H1 (cell line): ENCODE data around the gene HARS2. TPM values are rescaled to one million over a fixed set of nuclear protein-coding genes. Genes with fewer than 3 reads are reported as not detected.

Source experiments
- CTCF ChIA-PET: fragments of 300-600 bp; sonication (Branson Sonifier 250); formaldehyde crosslinking; loops from one replicate; lab custom pipeline; 2021; ENCODE audit not compliant: partially characterized antibody; lab: Charles Lee
- POLR2A ChIA-PET: fragments of 300-600 bp; sonication (Branson Sonifier 250); formaldehyde crosslinking; loops from one replicate; lab custom pipeline; 2021; ENCODE audit warnings: inconsistent platforms; ENCODE audit not compliant: partially characterized antibody; lab: Charles Lee
- DNase-seq, 2 experiments: peaks; one replicate each; pipeline versions ENCODE4 v3.0.0 to v3.0.0-alpha.2; 2010 to 2022; ENCODE audit warnings: low spot score in 2 of 2, low read depth in 1 of 2, mixed read lengths in 1 of 2
- FAIRE-seq: peaks from 2 replicates; lab custom pipeline; 2011; peaks lifted over from hg19 to GRCh38; lab: Jason Lieb, UNC
- H2AFZ ChIP-seq: 2 replicates; pipeline ENCODE4 v1.8.1; 2012; ENCODE audit warnings: low read length, inconsistent platforms
- H2AK5ac ChIP-seq: 2 replicates; pipeline ENCODE4 v1.6.1; 2013; ENCODE audit warnings: low read depth, low read length
- H2BK120ac ChIP-seq: replicated peaks from 2 replicates; pipeline ENCODE3; 2013; ENCODE audit warnings: low read depth, low read length, inconsistent platforms
- H2BK12ac ChIP-seq: 2 replicates; pipeline ENCODE4 v1.6.1; 2013; ENCODE audit warnings: low read depth, low read length
- H2BK15ac ChIP-seq: 2 replicates; pipeline ENCODE4 v1.6.1; 2013; ENCODE audit warnings: low read length
- H2BK20ac ChIP-seq: 2 replicates; pipeline ENCODE4 v1.6.1; 2013; ENCODE audit warnings: low read length
- H2BK5ac ChIP-seq: 2 replicates; pipeline ENCODE4 v1.6.1; 2013; ENCODE audit warnings: low read depth, low read length
- H3K14ac ChIP-seq: 2 replicates; pipeline ENCODE4 v1.6.1; 2013; ENCODE audit warnings: inconsistent platforms; ENCODE audit not compliant: insufficient read length
- H3K18ac ChIP-seq: 2 replicates; pipeline ENCODE4 v1.6.1; 2013; ENCODE audit warnings: low read length; ENCODE audit errors: extremely low read depth
- H3K23ac ChIP-seq: 2 replicates; pipeline ENCODE4 v1.6.1; 2013; ENCODE audit warnings: inconsistent platforms; ENCODE audit not compliant: insufficient read length
- H3K23me2 ChIP-seq: 2 replicates; pipeline ENCODE4 v1.6.1; 2013; ENCODE audit warnings: low read depth, low read length
- H3K27ac ChIP-seq: 2 replicates; pipeline ENCODE4 v1.6.1; 2011; ENCODE audit warnings: low read depth, low read length, inconsistent platforms
- H3K27me3 ChIP-seq, 4 experiments: replicated peaks in 1 of 4; 1 replicate in 1 of 4; 2 replicates in 3 of 4; pipeline versions ENCODE4 v1.6.1 to v1.8.1; 2011 to 2013; ENCODE audit warnings: low read length in 3 of 4, mild to moderate bottlenecking in 3 of 4, inconsistent platforms in 2 of 4, mixed read lengths in 2 of 4, moderate library complexity in 1 of 4; ENCODE audit not compliant: control insufficient read depth in 3 of 4, insufficient read depth in 3 of 4; ENCODE audit errors: extremely low read depth in 1 of 4
- H3K36me3 ChIP-seq, 4 experiments: 2 replicates each; pipeline versions ENCODE4 v1.6.1 to v1.8.1; 2011 to 2013; ENCODE audit warnings: mild to moderate bottlenecking in 4 of 4, low read length in 3 of 4, moderate library complexity in 2 of 4, control low read depth in 1 of 4, inconsistent platforms in 1 of 4; ENCODE audit not compliant: insufficient read depth in 4 of 4, control insufficient read depth in 2 of 4
- H3K4ac ChIP-seq: replicated peaks from 2 replicates; pipeline ENCODE3; 2013; ENCODE audit warnings: low read length, low read depth, mixed read lengths, inconsistent platforms; ENCODE audit not compliant: insufficient read length
- H3K4me1 ChIP-seq, 4 experiments: replicated peaks in 1 of 4; 1 replicate in 1 of 4; 2 replicates in 3 of 4; pipeline versions ENCODE4 v1.6.1 to v1.8.1; 2011 to 2013; ENCODE audit warnings: low read length in 3 of 4, inconsistent platforms in 2 of 4, mixed read lengths in 1 of 4; ENCODE audit not compliant: insufficient read depth in 4 of 4, control insufficient read depth in 3 of 4
- H3K4me2 ChIP-seq, 2 experiments: 2 replicates each; pipeline versions ENCODE4 v1.6.1 to v1.8.1; 2011 to 2013; ENCODE audit warnings: low read depth in 2 of 2, low read length in 2 of 2, control low read depth in 1 of 2, inconsistent platforms in 1 of 2, mild to moderate bottlenecking in 1 of 2; ENCODE audit not compliant: insufficient read depth in 1 of 2
- H3K4me3 ChIP-seq, 4 experiments: fragments of 200-600, 300-600 bp in 1 of 4; sonication (generic), shearing (Covaris generic), sonication (Bioruptor Twin) in 1 of 4; 2 replicates each; pipeline versions ENCODE4 v1.5.1 to v1.8.1; 2011 to 2016; ENCODE audit warnings: low read length in 4 of 4, low read depth in 3 of 4, control low read depth in 2 of 4, inconsistent platforms in 2 of 4, mild to moderate bottlenecking in 2 of 4, mixed read lengths in 1 of 4, moderate library complexity in 1 of 4; ENCODE audit not compliant: insufficient read depth in 2 of 4; ENCODE audit errors: extremely low read depth in 1 of 4
- H3K56ac ChIP-seq: replicated peaks from 2 replicates; pipeline ENCODE3; 2013; ENCODE audit warnings: low read depth, mild to moderate bottlenecking, mixed read lengths, low read length, inconsistent platforms; ENCODE audit not compliant: insufficient read length
- H3K79me1 ChIP-seq: 2 replicates; pipeline ENCODE4 v1.6.1; 2013; ENCODE audit warnings: low read depth, low read length, control low read depth
- H3K79me2 ChIP-seq, 2 experiments: 2 replicates each; pipeline versions ENCODE4 v1.6.1 to v1.8.1; 2012 to 2013; ENCODE audit warnings: low read length in 2 of 2, mild to moderate bottlenecking in 2 of 2, inconsistent platforms in 1 of 2; ENCODE audit not compliant: insufficient read depth in 2 of 2, control insufficient read depth in 1 of 2
- H3K9ac ChIP-seq, 4 experiments: replicated peaks in 1 of 4; 1 replicate in 1 of 4; 2 replicates in 3 of 4; pipeline versions ENCODE4 v1.6.1 to v1.8.1; 2011 to 2013; ENCODE audit warnings: low read depth in 3 of 4, low read length in 3 of 4, control low read depth in 2 of 4, mild to moderate bottlenecking in 2 of 4, moderate library complexity in 2 of 4, inconsistent platforms in 1 of 4; ENCODE audit errors: extremely low read depth in 1 of 4
- H3K9me3 ChIP-seq, 2 experiments: 2 replicates each; pipeline versions ENCODE4 v1.6.1 to v1.8.1; 2012 to 2013; ENCODE audit warnings: mild to moderate bottlenecking in 2 of 2, moderate library complexity in 2 of 2, control low read depth in 1 of 2, inconsistent platforms in 1 of 2, low read depth in 1 of 2, low read length in 1 of 2, mixed read lengths in 1 of 2; ENCODE audit not compliant: insufficient read depth in 2 of 2
- H4K20me1 ChIP-seq, 2 experiments: replicated peaks in 1 of 2; 2 replicates each; pipeline versions ENCODE3 to v1.8.1; 2011 to 2013; ENCODE audit warnings: inconsistent platforms in 2 of 2, low read length in 2 of 2, mild to moderate bottlenecking in 1 of 2; ENCODE audit not compliant: insufficient read depth in 2 of 2, control insufficient read depth in 1 of 2
- H4K5ac ChIP-seq: 2 replicates; pipeline ENCODE4 v1.6.1; 2013; ENCODE audit warnings: low read length, low read depth, mixed read lengths, inconsistent platforms; ENCODE audit not compliant: insufficient read length
- H4K8ac ChIP-seq: 2 replicates; pipeline ENCODE4 v1.8.0; 2013; ENCODE audit warnings: mild to moderate bottlenecking, moderate library complexity, low read length, inconsistent platforms; ENCODE audit not compliant: insufficient read depth; ENCODE audit errors: extremely low read depth
- H4K91ac ChIP-seq: replicated peaks from 2 replicates; pipeline ENCODE3; 2013; ENCODE audit warnings: low read length, mixed read lengths, inconsistent platforms; ENCODE audit not compliant: insufficient read length
- BACH1 ChIP-seq: IDR thresholded peaks from 2 replicates; pipeline ENCODE4 v1.6.1; 2012; ENCODE audit warnings: low read length, improper control_type of control experiment
- BRCA1 ChIP-seq: IDR thresholded peaks from 2 replicates; pipeline ENCODE4 v1.6.1; 2012; ENCODE audit warnings: low read depth, low read length, improper control_type of control experiment
- CHD1 ChIP-seq: IDR thresholded peaks from 2 replicates; pipeline ENCODE4 v1.6.1; 2012; ENCODE audit warnings: low read depth, low read length, improper control_type of control experiment
- CTBP2 ChIP-seq: IDR thresholded peaks from 2 replicates; pipeline ENCODE4 v1.7.0; 2011; ENCODE audit warnings: borderline replicate concordance, mild to moderate bottlenecking, moderate library complexity, mixed read lengths, low read length; ENCODE audit not compliant: insufficient read depth, insufficient read length
- GTF2F1 ChIP-seq: IDR thresholded peaks from 2 replicates; pipeline ENCODE4 v1.6.1; 2012; ENCODE audit warnings: low read depth, low read length, improper control_type of control experiment, borderline replicate concordance
- HDAC2 ChIP-seq, 2 experiments: fragments of 300-600 bp in 1 of 2; sonication (generic) in 1 of 2; IDR thresholded peaks; 2 replicates each; pipeline ENCODE4 v1.6.1; 2011 to 2012; ENCODE audit warnings: low read depth in 2 of 2, low read length in 2 of 2, mild to moderate bottlenecking in 2 of 2, moderate library complexity in 2 of 2, borderline replicate concordance in 1 of 2, inconsistent platforms in 1 of 2
- HDAC6 ChIP-seq: IDR thresholded peaks from one replicate; pipeline ENCODE4 v1.7.1; 2012; ENCODE audit warnings: low read depth, mild to moderate bottlenecking, inconsistent platforms, low read length, moderate library complexity
- JUN ChIP-seq: IDR thresholded peaks from 2 replicates; pipeline ENCODE4 v1.6.1; 2011; ENCODE audit warnings: low read depth, mild to moderate bottlenecking, improper control_type of control experiment, low read length
- KDM4A ChIP-seq: IDR thresholded peaks from one replicate; pipeline ENCODE4 v1.7.1; 2012; ENCODE audit warnings: low read depth, mild to moderate bottlenecking, moderate library complexity, low read length, inconsistent platforms; ENCODE audit not compliant: severe bottlenecking
- POLR2A ChIP-seq, 2 experiments: IDR thresholded peaks; 1 replicate in 1 of 2; 2 replicates in 1 of 2; pipeline ENCODE4 v1.6.1; 2011; ENCODE audit warnings: low read depth in 2 of 2, low read length in 2 of 2, mild to moderate bottlenecking in 2 of 2; ENCODE audit errors: control extremely low read depth in 1 of 2
- RBBP5 ChIP-seq: IDR thresholded peaks from 2 replicates; pipeline ENCODE4 v1.7.1; 2012; ENCODE audit warnings: low read depth, mild to moderate bottlenecking, inconsistent platforms, low read length, moderate library complexity, borderline replicate concordance
- RFX5 ChIP-seq: IDR thresholded peaks from 2 replicates; pipeline ENCODE4 v1.6.1; 2011; ENCODE audit warnings: low read depth, low read length, improper control_type of control experiment, borderline replicate concordance
- SIN3A ChIP-seq, 2 experiments: IDR thresholded peaks in 1 of 2; conservative IDR thresholded peaks in 1 of 2; 2 replicates each; pipeline ENCODE4 v1.6.1; 2011 to 2012; ENCODE audit warnings: low read length in 2 of 2, improper control_type of control experiment in 1 of 2, low read depth in 1 of 2, mild to moderate bottlenecking in 1 of 2
- TAF1 ChIP-seq: IDR thresholded peaks from 2 replicates; pipeline ENCODE4 v1.6.1; 2011; ENCODE audit warnings: mild to moderate bottlenecking, low read depth, low read length
- WGBS, 2 experiments: shearing (Covaris generic) in 1 of 2; methylation state at CpG; one replicate each; pipeline versions ENCODE4 v1.1.6 to v1.1.7; 2013 to 2015; ENCODE audit warnings: low lambda C conversion rate in 2 of 2, mixed read lengths in 2 of 2, inconsistent platforms in 1 of 2, low coverage in 1 of 2, missing lambda C conversion rate in 1 of 2; ENCODE audit not compliant: insufficient replicate concordance in 2 of 2, insufficient coverage in 1 of 2, insufficient read length in 1 of 2; ENCODE audit errors: extremely low coverage in 1 of 2, missing lambda C conversion rate in 1 of 2; 5-methylcytosine and 5-hydroxymethylcytosine counted together
- polyA plus RNA-seq, 7 experiments: library from polyadenylated mRNA; depleted of rRNA in 3 of 7; stranded (reverse) in 5 of 7; unstranded in 2 of 7; fragments of >200 nt in 5 of 7; fragments of 200-250 nt in 2 of 7; gene quantifications; 1 replicate in 5 of 7; 2 replicates in 1 of 7; 4 replicates in 1 of 7; pipeline versions ENCODE4 v1.2.1 to v1.2.3, GENCODE V29; 2011 to 2013; ENCODE audit warnings: missing spikeins in 2 of 7, mixed read lengths in 2 of 7
- total RNA-seq: library from RNA; stranded (reverse); fragmentation: NEBNext Ultra II Directional; extraction: Animal tissue kit (Norgen Biotek cat#: 25700); gene quantifications from 2 replicates; pipeline ENCODE4 v1.2.1, GENCODE V29; 2021

HARS2 gene
- total and polyA plus RNA-seq, 2 of the 8 experiments (the other 6 are each of a cell fraction or from before 2014, with no cell fraction given) = 16.1 to 23.1 TPM

- Histone ChIP-seq H3K4ac (no peak overlapping the region), H3K18ac (no peak overlapping the region), H3K14ac (no peak overlapping the region), H4K20me1 (no peaks in the 10 kb centered on the region), H3K36me3 (no peaks in the 10 kb centered on the region), H2BK5ac (no peak overlapping the region), H3K23ac (no peak overlapping the region), H3K79me1 (no peaks in the 10 kb centered on the region), H3K4me3 (no peak overlapping the region), H2BK20ac (no peak overlapping the region), H4K5ac (no peak overlapping the region), H2BK15ac (no peak overlapping the region), H3K79me2 (no peaks in the 10 kb centered on the region), H3K27ac (no peak overlapping the region), H3K4me2 (no peak overlapping the region), H4K8ac (no peak overlapping the region), H3K27me3 (no peaks in the 10 kb centered on the region), H3K4me1 (no peaks in the 10 kb centered on the region), H3K9me3 (no peaks in the 10 kb centered on the region), H2BK12ac (no peak overlapping the region), H4K91ac (no peak overlapping the region), H3K23me2 (peaks cover 5% of the 10 kb centered on the region; the same call in 1 of the 2 replicates), H2BK120ac (no peak overlapping the region), H3K56ac (no peak overlapping the region), H2AFZ (no peak overlapping the region), H3K9ac (no peak overlapping the region), H2AK5ac (no peak overlapping the region)
- FAIRE-seq = no peak
- CTCF ChIA-PET = no interaction called here
- 91% methylated on average over 1 of the region's 1 CpG; no CpG with 5 or more reads in 1 of the 2 experiments for WGBS, 2 experiments
- DNase-seq = no peak
- POLR2A ChIA-PET = no interaction called here
- TF ChIP-seq RBBP5 = no peak
- TF ChIP-seq BRCA1 = no peak
- TF ChIP-seq HDAC6 = no peak
- TF ChIP-seq BACH1 = no peak
- no peak for TF ChIP-seq TAF1
- no peak for TF ChIP-seq RFX5
- no peak for TF ChIP-seq SIN3A (conservative IDR thresholded peaks at IDR 0.05 in 1 of 2, IDR thresholded peaks at IDR 0.05 in 1 of 2; ENCODE audit: low read depth in 1 of 2, low read length in 2 of 2)
- no peak for TF ChIP-seq HDAC2 (IDR thresholded peaks at IDR 0.05; ENCODE audit: borderline replicate concordance in 1 of 2, low read depth in 2 of 2, low read length in 2 of 2)
- no peak for TF ChIP-seq POLR2A (IDR thresholded peaks at IDR 0.05; ENCODE audit: control extremely low read depth in 1 of 2, low read depth in 2 of 2, low read length in 2 of 2)
- TF ChIP-seq CTBP2 = no peak
- TF ChIP-seq JUN = no peak
- TF ChIP-seq CHD1 = no peak
- no peak for TF ChIP-seq GTF2F1
- TF ChIP-seq KDM4A = no peak
Measured at GRCh38 chr5:140713562-140714094, 22.4 kb downstream of the HARS2 start.
